Spleen (tissue), 11 donors: ENCODE results near the gene SNX5. TPM values are rescaled to one million over a fixed set of nuclear protein-coding genes. Genes with fewer than 3 reads are reported as not detected.
A peak's percentile ranks its signal among the peaks of the same experiment; 100 is the strongest.

ENCODE experiments used
- DNase-seq: peaks from one replicate; pipeline ENCODE4 v3.0.0-alpha.2; 2020
- H3K27ac ChIP-seq, 8 donors: fragments of 200-600 bp; sonication (generic) in 7 of 8; 1 replicate in 4 of 8; 2 replicates in 4 of 8; pipeline versions ENCODE4 v1.5.0 to v1.8.0; 2016 to 2021; ENCODE audit warnings: inconsistent platforms in 4 of 8, mild to moderate bottlenecking in 4 of 8, moderate library complexity in 1 of 8
- H3K27me3 ChIP-seq, 7 donors: fragments of 200-600 bp; sonication (generic) in 6 of 7; replicated peaks in 1 of 7; 1 replicate in 4 of 7; 2 replicates in 3 of 7; pipeline versions ENCODE4 v1.5.0 to v1.8.0; 2016 to 2021; ENCODE audit warnings: inconsistent platforms in 3 of 7, mild to moderate bottlenecking in 1 of 7
- H3K36me3 ChIP-seq, 6 donors: fragments of 200-600 bp; sonication (generic) in 5 of 6; 1 replicate in 4 of 6; 2 replicates in 2 of 6; pipeline versions ENCODE4 v1.5.0 to v1.8.0; 2016 to 2021; ENCODE audit warnings: inconsistent platforms in 2 of 6
- H3K4me1 ChIP-seq, 6 donors: fragments of 200-600 bp; sonication (generic) in 5 of 6; 1 replicate in 3 of 6; 2 replicates in 3 of 6; pipeline versions ENCODE4 v1.5.0 to v1.8.0; 2016 to 2021; ENCODE audit warnings: inconsistent platforms in 3 of 6
- H3K4me3 ChIP-seq, 8 donors: fragments of 200-600 bp; sonication (generic) in 7 of 8; 1 replicate in 4 of 8; 2 replicates in 4 of 8; pipeline versions ENCODE4 v1.5.0 to v1.8.0; 2016 to 2021; ENCODE audit warnings: inconsistent platforms in 4 of 8, mild to moderate bottlenecking in 4 of 8, moderate library complexity in 2 of 8
- H3K9me3 ChIP-seq, 8 donors: fragments of 200-600 bp; sonication (generic) in 7 of 8; 1 replicate in 4 of 8; 2 replicates in 4 of 8; pipeline versions ENCODE4 v1.5.0 to v1.8.0; 2016 to 2021; ENCODE audit warnings: inconsistent platforms in 4 of 8
- CTCF ChIP-seq, 11 experiments: fragments of 200-600 bp in 7 of 11; fragments of 450-650 bp in 4 of 11; sonication (generic) in 4 of 11; IDR thresholded peaks in 8 of 11; conservative IDR thresholded peaks in 3 of 11; 1 replicate in 7 of 11; 2 replicates in 4 of 11; pipeline versions ENCODE4 v1.4.0 to v1.8.0; 2016 to 2021; ENCODE audit warnings: antibody characterized with exemption in 11 of 11, inconsistent platforms in 4 of 11, mild to moderate bottlenecking in 1 of 11
- POLR2A ChIP-seq, 3 donors: fragments of 450-650 bp; IDR thresholded peaks; one replicate each; pipeline ENCODE4 v1.5.1; 2017; ENCODE audit warnings: antibody characterized with exemption in 3 of 3, mild to moderate bottlenecking in 1 of 3
- POLR2AphosphoS5 ChIP-seq, 3 donors: sonication (generic); formaldehyde crosslinking; IDR thresholded peaks; one replicate each; pipeline ENCODE4 v1.5.1; 2017; ENCODE audit warnings: antibody characterized with exemption in 3 of 3
- WGBS, 5 donors: extraction: QIAGEN DNeasy Blood & Tissue Kit in 3 of 5; methylation state at CpG; one replicate each; pipeline versions ENCODE4 v1.1.5 to v1.1.7; 2013 to 2018; 5-methylcytosine and 5-hydroxymethylcytosine counted together
- intact Hi-C: fragments of 100-400 bp; cut with DNase I; formaldehyde crosslinking; loops from one replicate; pipeline ENCODE4 v1.15.0; 2023; ENCODE audit warnings: low total_unique reads
- polyA plus RNA-seq, 3 donors: library from polyadenylated mRNA; stranded (reverse); fragments of 200-250 nt; gene quantifications; one replicate each; pipeline ENCODE4 v1.2.1, GENCODE V29; 2013
- total RNA-seq, 7 donors: library from RNA; depleted of rRNA in 3 of 7; stranded (reverse); fragments of >200 nt in 3 of 7; fragmentation: NEBNext Ultra II Directional in 4 of 7; extraction: Animal tissue kit (Norgen Biotek cat#: 25700) in 4 of 7; gene quantifications; one replicate each; pipeline versions ENCODE4 v1.1.0 to v1.2.1, GENCODE V29; 2016 to 2021
- donor health status: healthy with polysubstance abuse.
- donor health status: DM: no; HTN: no; CAD: no; lungs with moderate emphysema.
- donor health status: DM: no; HTN: no; CAD: no.
- donor health status: Bipolar disorder and iron deficiency.
- donor health status: healthy.
- donor health status: DM: no; HTN: no; CAD: no.
- donor health status: DM: yes; HTN: yes; CAD: no.

The SNX5 gene
- total and polyA plus RNA-seq, 10 donors = 126 to 261 (median 175) TPM

- Histone ChIP-seq H3K9me3 (no peaks in the 10 kb centered on the region), H3K4me3 (no peak overlapping the region), H3K4me1 (peaks cover 17 to 88% (median 33%) of the 10 kb centered on the region in 6 donors), H3K27me3 (peaks cover 0 to 9% (median 0%) of the 10 kb centered on the region in 7 donors), H3K36me3 (no peaks in the 10 kb centered on the region), H3K27ac (no peak overlapping the region)
- WGBS, 5 donors = 85 to 95% (median 87%) methylated on average over 1 of the region's 1 CpG
- TF ChIP-seq POLR2AphosphoS5 (IDR thresholded peaks at IDR 0.05) (no peak), POLR2A (IDR thresholded peaks at IDR 0.05) (no peak), CTCF (IDR thresholded peaks at IDR 0.05 in 8 of 11, conservative IDR thresholded peaks at IDR 0.05 in 3 of 11) (no peak)
- intact Hi-C loops = loop anchor here (2.0 to 10.0 kb wide), 2 partner anchors 217 to 393 kb away; no protein-coding TSS in a partner anchor
- no peak for DNase-seq
Observed at GRCh38 chr20:17897566-17898307, 70.9 kb downstream of the SNX5 start.

- no peak for TF ChIP-seq POLR2A (IDR thresholded peaks at IDR 0.05)
- TF ChIP-seq CTCF (IDR thresholded peaks at IDR 0.05 in 8 of 11, conservative IDR thresholded peaks at IDR 0.05 in 3 of 11) = no peak
- TF ChIP-seq POLR2AphosphoS5 (IDR thresholded peaks at IDR 0.05) = no peak
- Histone ChIP-seq H3K36me3 (no peaks in the 10 kb centered on the region), H3K27me3 (peaks cover 0 to 9% (median 0%) of the 10 kb centered on the region in 7 donors), H3K4me1 (peaks cover 17 to 79% (median 33%) of the 10 kb centered on the region in 6 donors), H3K4me3 (no peak overlapping the region), H3K9me3 (no peaks in the 10 kb centered on the region), H3K27ac (peak overlapping the region in 7 of 8 donors; percentile 8 to 83 (median 75))
- WGBS, 5 donors = 49 to 86% (median 59%) methylated on average over 3 of the region's 3 CpGs
- intact Hi-C loops = loop anchor here (2.0 to 10.0 kb wide), 2 partner anchors 216 to 392 kb away; no protein-coding TSS in a partner anchor
- no peak for DNase-seq
Observed at GRCh38 chr20:17896771-17897369, 71.7 kb downstream of the SNX5 start.

GRCh38 chr20:17896193-17896723 is 72.3 kb downstream of the SNX5 start:
- peak overlapping the region; percentile 1 to 83 (median 67) for H3K27ac ChIP-seq
- intact Hi-C loops = loop anchor here (2.0 to 10.0 kb wide), 2 partner anchors 215 to 391 kb away; no protein-coding TSS in a partner anchor
- TF ChIP-seq POLR2AphosphoS5 (IDR thresholded peaks at IDR 0.05) = no peak
- TF ChIP-seq POLR2A (IDR thresholded peaks at IDR 0.05) = no peak
- TF ChIP-seq CTCF (IDR thresholded peaks at IDR 0.05 in 8 of 11, conservative IDR thresholded peaks at IDR 0.05 in 3 of 11) = no peak
- peaks cover 17 to 73% (median 33%) of the 10 kb centered on the region in 6 donors for H3K4me1 ChIP-seq
- 16 to 27% (median 25%) methylated on average over 9 of the region's 9 CpGs for WGBS, 5 donors
- no peaks in the 10 kb centered on the region for H3K36me3 ChIP-seq
- no peak for DNase-seq
- H3K9me3 ChIP-seq = no peaks in the 10 kb centered on the region
- H3K4me3 ChIP-seq = peak overlapping the region in 2 of 8 donors; percentile 15 to 54
- peaks cover 0 to 9% (median 0%) of the 10 kb centered on the region in 7 donors for H3K27me3 ChIP-seq
